Urothelium cell line (cell line): ENCODE data around the gene ZRANB2.

ENCODE experiments used
- DNase-seq: peaks from one replicate; pipeline ENCODE4 v3.0.0; 2011; ENCODE audit warnings: low spot score, mixed read lengths
- FAIRE-seq: peaks from 2 replicates; lab custom pipeline; 2011; peaks lifted over from hg19 to GRCh38; lab: Jason Lieb, UNC

Gene ZRANB2, protein sequence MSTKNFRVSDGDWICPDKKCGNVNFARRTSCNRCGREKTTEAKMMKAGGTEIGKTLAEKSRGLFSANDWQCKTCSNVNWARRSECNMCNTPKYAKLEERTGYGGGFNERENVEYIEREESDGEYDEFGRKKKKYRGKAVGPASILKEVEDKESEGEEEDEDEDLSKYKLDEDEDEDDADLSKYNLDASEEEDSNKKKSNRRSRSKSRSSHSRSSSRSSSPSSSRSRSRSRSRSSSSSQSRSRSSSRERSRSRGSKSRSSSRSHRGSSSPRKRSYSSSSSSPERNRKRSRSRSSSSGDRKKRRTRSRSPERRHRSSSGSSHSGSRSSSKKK

GRCh38 chr1:71080739-71081696, at the start of gene ZRANB2:
Gene ZRANB2, minus strand, starts transcription at chr1:71081035. Its CDS starts 40 bp downstream, at chr1:71080995.
- DNase-seq (peak; percentile 93), FAIRE-seq (no peak)

DNA sequence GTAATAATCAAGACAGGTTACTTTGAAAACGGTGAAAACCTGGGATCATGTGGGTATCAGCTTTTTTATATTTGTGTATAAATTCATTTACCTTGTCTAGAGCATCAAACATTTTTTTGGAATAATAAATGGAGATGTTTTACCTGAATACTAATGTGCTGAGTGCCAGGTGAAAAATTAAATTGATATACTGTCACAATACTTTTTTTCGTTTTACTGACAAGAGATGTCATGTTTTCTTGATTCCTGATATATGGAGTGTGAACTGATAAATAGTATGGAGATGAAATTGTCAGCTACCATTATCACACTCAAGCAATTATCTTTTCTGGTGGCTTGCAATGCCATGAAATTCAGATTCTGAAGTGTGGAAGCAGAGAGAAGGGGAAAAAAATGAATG, 47.2 kb upstream of the ZRANB2 start:
- DNase-seq, result no peak
- no peak for FAIRE-seq

- FAIRE-seq (no peak), DNase-seq (no peak)
Observed at GRCh38 chr1:71118086-71118485, 37.3 kb upstream of the ZRANB2 start.

DNA sequence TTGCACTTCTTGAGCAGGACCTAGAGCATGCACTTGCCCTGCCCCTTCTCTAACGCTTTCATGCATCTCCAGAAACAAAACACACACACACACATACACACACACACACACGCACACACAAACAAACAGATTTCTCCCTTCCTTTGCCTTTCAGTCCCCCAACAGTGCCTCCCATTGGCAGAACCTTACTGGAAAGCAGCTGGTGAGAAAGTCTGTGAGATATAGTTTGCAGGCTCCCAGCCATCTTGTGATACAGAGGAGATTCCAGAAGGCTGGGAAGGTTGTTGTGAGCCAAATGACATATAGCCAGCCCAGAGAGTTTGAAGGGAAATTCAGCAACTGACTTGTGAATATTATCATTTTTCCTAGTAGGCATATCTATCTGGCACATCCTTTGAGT, 35.9 kb upstream of the ZRANB2 start:
- FAIRE-seq (no peak), DNase-seq (no peak)

DNA sequence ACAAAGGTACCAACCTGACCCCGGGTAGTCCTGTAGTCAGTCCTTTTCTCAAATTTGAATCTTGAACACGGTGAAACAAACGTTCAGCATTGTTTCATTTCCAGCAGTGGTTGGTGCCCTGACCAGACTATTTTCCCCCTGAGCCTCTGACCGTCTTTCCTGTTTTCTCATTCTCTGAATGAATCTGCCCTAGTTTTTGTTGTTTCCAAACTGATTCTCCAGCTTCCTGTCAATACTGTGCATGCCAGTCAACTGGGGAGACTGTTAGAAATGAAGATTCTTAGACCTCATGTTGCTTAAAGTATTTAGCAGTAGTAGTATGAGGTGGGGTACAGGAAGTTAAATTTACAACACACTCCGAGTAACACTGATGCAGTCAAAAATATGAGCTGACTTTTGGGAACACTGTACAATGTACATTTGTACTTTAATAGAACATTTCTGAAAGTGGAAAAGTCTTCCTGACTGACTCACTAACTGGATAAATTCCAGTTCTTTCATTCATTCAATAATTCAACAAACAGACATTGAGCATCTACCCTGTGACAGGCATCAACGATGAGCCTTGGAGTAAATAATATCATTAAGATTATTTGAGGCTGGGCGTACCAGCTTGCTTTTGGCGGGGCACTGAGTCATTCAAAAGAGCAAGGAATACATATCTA, 26.0 kb upstream of the ZRANB2 start:
- FAIRE-seq, result no peak
- DNase-seq, result no peak

DNA sequence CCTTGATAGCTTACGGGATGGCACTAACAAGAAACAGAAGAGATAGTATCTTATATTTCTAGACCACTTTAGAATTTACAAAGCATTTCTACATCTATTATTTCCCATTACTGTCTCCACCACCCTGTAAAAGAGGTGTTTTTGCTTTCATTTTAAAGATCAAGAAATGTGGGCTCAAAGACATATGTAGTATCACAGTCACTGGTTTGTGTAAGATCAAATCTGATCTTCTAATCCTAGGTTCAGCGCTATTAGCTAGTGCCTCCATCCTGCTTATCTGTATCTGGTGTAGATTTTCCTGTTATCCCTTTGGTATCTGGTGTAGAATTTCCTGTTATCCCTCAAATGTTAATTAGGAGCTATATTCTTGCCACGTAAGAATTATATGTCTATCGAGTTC, 23.6 kb upstream of the ZRANB2 start:
- FAIRE-seq (no peak), DNase-seq (no peak)

DNA sequence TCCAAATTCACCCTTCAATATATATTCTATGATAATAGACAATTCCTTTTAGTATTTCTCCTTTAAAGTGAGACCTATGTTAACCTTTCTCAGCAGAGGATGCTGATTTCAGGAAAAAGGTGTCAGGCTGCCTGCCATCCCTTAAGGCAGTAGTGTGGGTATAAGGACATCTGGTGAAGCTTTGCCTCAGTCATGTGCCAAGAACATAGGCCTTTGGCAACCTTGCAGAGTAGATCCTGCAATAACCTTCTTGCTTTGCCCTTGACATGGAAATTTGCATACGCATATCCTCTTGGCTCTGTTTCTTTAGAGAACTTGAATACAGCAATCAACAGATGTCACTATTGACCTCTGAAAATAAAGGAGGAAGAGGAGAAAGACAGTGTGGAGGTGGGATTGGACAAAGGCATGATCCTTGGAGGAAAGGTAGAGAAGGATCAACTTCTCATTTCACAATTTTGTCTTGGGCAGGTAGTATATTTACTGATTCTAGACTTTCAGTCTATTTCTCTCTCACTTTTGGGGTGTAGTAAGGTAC, 21.1 kb upstream of the ZRANB2 start:
- no peak for FAIRE-seq

DNA sequence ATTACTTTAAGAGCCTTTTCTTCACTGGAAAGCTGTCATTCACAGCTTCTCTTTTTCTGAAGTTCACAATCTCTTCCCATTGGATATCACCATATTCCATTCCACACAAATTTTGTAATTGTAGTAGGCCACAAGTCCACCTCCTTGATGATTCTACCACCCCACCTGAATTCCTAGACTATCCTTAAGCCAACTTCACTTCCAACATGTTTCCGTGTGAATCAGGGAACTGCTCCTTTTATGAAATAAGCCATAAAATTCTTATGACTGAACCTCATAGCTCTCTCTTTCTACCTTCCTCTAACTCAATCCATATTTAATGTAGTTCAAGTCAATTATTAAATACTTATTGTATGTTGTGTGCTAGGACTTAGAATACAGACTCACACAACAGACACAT, 16.6 kb upstream of the ZRANB2 start:
- DNase-seq (no peak), FAIRE-seq (no peak)

More for the DNA sequence above, 21.1 kb upstream of the ZRANB2 start:
- no peak for DNase-seq

- DNase-seq, result no peak
- no peak for FAIRE-seq
Observed at GRCh38 chr1:71094913-71095312, 14.1 kb upstream of the ZRANB2 start.

- DNase-seq (peak; percentile 10), FAIRE-seq (no peak)
Observed at GRCh38 chr1:71093938-71094337, 13.1 kb upstream of the ZRANB2 start.

DNA sequence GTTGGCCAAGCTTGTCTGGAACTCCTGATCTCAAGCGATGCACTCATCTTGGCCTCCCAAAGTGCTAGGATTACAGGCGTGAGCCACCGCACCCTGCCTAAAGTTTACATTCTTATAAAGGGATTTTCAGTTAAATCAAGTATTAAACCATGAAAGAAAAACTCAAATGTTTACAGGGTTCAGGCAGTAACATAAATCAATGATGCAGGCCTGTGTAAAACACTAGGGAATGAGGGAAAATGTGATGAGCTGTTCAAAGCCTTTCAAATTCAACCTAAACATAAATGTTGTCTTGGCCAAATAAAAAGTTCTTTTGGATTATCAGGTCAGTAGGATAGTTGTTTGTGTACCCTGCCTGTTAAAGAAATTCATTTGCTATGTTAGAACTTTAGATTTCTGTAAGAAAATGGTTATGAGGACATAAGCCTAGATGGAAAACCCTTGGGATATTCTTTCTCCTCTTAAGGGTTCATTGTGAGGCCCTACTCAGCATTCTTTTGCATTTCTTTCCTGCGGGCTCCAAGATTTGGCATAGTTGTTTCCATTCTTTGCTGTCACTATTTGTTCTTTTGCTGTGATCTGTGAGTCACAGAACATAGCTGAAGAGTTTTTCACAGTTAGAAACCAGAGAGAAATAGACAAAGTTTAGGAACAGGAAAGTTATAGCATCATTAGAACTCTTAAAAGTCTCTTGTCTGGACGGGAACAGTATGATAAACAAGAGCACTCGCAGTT, 8.9 kb upstream of the ZRANB2 start:
- no peak for DNase-seq
- no peak for FAIRE-seq

- DNase-seq, result no peak
- no peak for FAIRE-seq
Observed at GRCh38 chr1:71088645-71089287, 7.9 kb upstream of the ZRANB2 start.

- DNase-seq (no peak), FAIRE-seq (no peak)
Observed at GRCh38 chr1:71087713-71088112, 6.9 kb upstream of the ZRANB2 start.

GRCh38 chr1:71087060-71087459, 6.2 kb upstream of the ZRANB2 start:
- DNase-seq (no peak), FAIRE-seq (no peak)

DNA sequence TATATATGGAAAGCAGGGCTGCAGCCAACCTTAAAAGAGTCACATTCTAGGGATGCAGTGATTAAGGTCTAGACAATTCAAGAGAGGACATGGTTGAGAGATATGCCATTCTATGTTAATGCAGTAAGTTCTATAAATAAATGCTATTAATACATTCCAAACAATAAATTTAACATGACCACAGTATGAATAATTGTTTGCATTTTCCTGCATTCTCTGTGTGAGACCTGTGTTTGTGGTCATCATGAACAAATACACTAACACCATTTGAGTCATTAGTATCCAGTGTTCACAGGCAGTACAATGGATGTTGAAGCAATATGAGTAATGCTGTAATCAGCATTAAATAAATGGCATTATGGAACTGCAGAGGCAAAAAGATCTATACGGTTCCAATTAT, 5.5 kb upstream of the ZRANB2 start:
- no peak for FAIRE-seq
- no peak for DNase-seq

DNA sequence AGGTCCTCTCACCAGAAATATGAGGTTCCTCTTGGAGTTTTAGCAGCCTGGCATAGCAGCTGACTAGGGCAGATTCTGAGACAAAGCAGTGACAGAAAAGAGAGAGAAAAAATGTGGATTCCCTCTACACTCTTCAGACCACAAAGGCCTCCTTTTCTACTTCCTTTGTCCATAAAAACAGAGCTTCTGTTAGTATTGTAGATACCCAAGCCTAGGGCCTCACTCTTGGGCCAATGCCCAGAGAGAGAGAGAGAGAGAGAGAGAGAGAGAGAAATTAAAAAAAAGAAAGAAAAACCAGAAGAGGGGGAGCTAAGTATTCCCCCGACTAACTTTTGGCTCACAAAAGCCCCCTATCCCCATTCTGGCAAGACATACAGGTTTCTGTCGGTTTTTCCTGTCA, 2.4 kb upstream of the ZRANB2 start:
- no peak for FAIRE-seq

DNA sequence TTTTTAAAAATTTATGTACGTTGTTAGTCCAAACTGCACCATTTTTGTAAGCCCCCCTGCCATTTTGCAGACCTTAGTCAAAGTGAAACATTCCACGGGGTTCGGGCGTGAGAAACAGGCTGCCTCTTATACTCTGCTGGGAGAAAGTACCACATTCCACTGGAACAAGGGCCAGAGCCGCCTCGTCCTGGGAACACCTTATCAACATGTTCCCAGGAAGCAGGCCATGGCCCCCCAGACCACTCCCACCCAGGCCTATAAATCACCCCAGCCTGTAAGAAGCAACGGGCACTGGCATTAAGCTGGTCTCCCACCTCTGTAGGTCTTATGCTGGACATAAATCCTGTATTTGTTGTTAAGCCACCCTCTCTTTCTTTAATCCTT, 854 bp upstream of the ZRANB2 start:
- FAIRE-seq (no peak), DNase-seq (peak; percentile 4)

More for the DNA sequence above, 2.4 kb upstream of the ZRANB2 start:
- DNase-seq, result no peak

- FAIRE-seq, result no peak
- peak; percentile 24 for DNase-seq
Observed at GRCh38 chr1:71080230-71080738, 551 bp downstream of the ZRANB2 start.

DNA sequence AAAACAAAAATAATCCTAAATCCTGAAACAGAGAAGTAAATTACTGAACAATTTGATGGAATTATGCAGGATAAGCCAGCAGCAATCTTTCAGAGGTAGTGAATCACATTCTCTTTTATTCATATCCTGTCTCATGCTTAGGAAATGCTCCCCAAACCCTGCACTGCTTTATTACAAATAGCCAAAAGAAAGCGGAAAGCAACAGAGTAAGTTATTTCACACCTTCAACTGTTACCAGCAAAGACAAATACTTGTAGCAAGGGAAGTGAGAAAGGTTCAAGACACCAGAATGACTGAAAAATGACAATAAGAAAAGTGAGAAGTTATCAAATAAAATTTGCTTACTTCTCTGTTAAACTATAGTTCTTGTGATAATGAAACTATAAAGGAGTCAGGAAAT, 6.2 kb downstream of the ZRANB2 start:
- FAIRE-seq (no peak), DNase-seq (no peak)

DNA sequence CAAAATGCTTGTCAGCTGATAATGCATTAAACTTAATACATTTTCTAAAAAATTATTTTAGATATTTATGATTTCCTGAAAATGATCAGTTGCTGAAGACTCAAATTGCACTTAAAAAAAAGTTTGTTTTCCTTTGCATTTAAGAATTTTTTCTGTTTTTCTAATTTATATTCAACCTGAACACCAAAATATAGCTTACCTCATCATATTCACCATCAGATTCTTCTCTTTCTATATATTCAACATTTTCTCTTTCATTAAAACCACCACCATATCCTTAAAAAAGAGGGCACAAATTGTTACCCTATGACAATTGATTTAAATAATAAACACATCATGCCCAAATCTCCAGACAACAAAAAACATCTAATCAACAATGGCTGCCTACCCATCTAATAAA, 8.6 kb downstream of the ZRANB2 start:
- no peak for FAIRE-seq

More for the DNA sequence above, 8.6 kb downstream of the ZRANB2 start:
- no peak for DNase-seq
